ENCODE data around the gene ATAT1. TPM values are rescaled to one million over a fixed set of nuclear protein-coding genes. Genes with fewer than 3 reads are reported as not detected.
A peak's percentile ranks its signal among the peaks of the same experiment; 100 is the strongest.

ATAT1 gene
- total and polyA plus RNA-seq, 5 donors: 2.6 to 3.5 (median 3.0) TPM

GRCh38 chr6:30625511-30625910 lies 1.2 kb upstream of the ATAT1 start:
- Histone ChIP-seq H3K4me1 (ENCODE audit: control insufficient read depth, insufficient read depth, low read length) (no peaks in the 10 kb centered on the region), H3K4me3 (ENCODE audit: low read length) (no peak overlapping the region), H3K27ac (ENCODE audit: low read length) (no peak overlapping the region), H3K9me3 (ENCODE audit: control insufficient read depth, low read length) (no peaks in the 10 kb centered on the region), H3K27me3 (ENCODE audit: control insufficient read depth, insufficient read depth) (no peaks in the 10 kb centered on the region)
- intact Hi-C loops (cut with DNase I): no loop called here
- DNase-seq (no peak), ATAC-seq (no peak)
- WGBS: 96% methylated on average over 8 of the region's 8 CpGs

GRCh38 chr6:30635834-30636233 lies 9.2 kb downstream of the ATAT1 start:
- H3K4me3 ChIP-seq (ENCODE audit: low read length): no peak overlapping the region
- 99% methylated on average over 3 of the region's 3 CpGs for WGBS
- H3K27ac ChIP-seq (ENCODE audit: low read length): no peak overlapping the region
- no peaks in the 10 kb centered on the region for H3K9me3 ChIP-seq (ENCODE audit: control insufficient read depth, low read length)
- ATAC-seq: no peak
- DNase-seq: no peak
- intact Hi-C loops (cut with DNase I): no loop called here
- no peaks in the 10 kb centered on the region for H3K27me3 ChIP-seq (ENCODE audit: control insufficient read depth, insufficient read depth)
- no peaks in the 10 kb centered on the region for H3K4me1 ChIP-seq (ENCODE audit: control insufficient read depth, insufficient read depth, low read length)

DNA sequence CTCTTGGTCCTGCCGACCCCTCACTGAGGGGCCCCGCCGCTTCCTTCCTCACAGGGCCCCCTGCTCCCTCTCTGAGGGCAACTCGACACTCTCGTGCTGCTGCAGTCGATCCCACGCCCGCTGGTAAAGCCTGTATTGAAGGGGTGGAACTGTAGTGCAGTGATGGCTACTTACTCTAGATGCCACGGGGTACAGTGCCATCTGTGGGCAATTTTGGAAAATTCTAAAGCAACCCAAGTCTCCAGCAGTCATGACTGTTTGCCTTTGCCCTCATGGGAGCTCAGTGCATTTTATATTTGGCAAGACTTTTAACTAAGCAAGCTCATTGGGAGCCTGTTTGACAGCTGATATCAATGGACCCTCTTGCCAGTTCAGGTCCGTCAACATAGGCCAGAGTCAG lies 13.8 kb downstream of the ATAT1 start:
- no peaks in the 10 kb centered on the region for H3K4me1 ChIP-seq (ENCODE audit: control insufficient read depth, insufficient read depth, low read length)
- ATAC-seq: no peak
- no peak for DNase-seq
- no peaks in the 10 kb centered on the region for H3K27me3 ChIP-seq (ENCODE audit: control insufficient read depth, insufficient read depth)
- no peak overlapping the region for H3K27ac ChIP-seq (ENCODE audit: low read length)
- no peak overlapping the region for H3K4me3 ChIP-seq (ENCODE audit: low read length)
- WGBS: 81% methylated on average over 10 of the region's 10 CpGs
- no peaks in the 10 kb centered on the region for H3K9me3 ChIP-seq (ENCODE audit: control insufficient read depth, low read length)
- intact Hi-C loops (cut with DNase I): no loop called here

- H3K4me1 ChIP-seq (ENCODE audit: control insufficient read depth, insufficient read depth, low read length): no peaks in the 10 kb centered on the region
- ATAC-seq: no peak
- 86% methylated on average over 1 of the region's 1 CpG for WGBS
- intact Hi-C loops (cut with DNase I): no loop called here
- no peak overlapping the region for H3K27ac ChIP-seq (ENCODE audit: low read length)
- no peaks in the 10 kb centered on the region for H3K27me3 ChIP-seq (ENCODE audit: control insufficient read depth, insufficient read depth)
- H3K4me3 ChIP-seq (ENCODE audit: low read length): no peak overlapping the region
- no peaks in the 10 kb centered on the region for H3K9me3 ChIP-seq (ENCODE audit: control insufficient read depth, low read length)
- DNase-seq: no peak
Observed at GRCh38 chr6:30641048-30641447, 14.4 kb downstream of the ATAT1 start.

DNA sequence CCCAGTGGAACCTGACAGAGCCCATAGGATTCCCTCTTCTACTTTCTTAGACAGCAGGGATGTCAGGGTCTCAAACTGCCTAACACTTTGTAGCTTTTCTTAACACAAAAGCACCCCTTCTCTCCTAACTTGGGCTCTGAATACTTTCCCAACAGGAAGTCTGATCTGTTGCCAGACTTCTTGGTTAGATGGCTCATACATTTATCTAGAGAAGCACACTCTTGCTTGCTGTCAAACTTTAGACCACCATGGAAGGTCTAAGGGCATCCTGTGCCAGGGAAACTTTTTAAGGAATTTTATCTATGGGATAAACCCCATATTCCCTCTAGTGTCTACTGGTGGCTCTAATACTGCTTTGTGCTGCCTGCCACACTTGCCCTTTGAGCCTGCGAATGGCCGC lies 17.0 kb downstream of the ATAT1 start:
- H3K9me3 ChIP-seq (ENCODE audit: control insufficient read depth, low read length): no peaks in the 10 kb centered on the region
- no peaks in the 10 kb centered on the region for H3K27me3 ChIP-seq (ENCODE audit: control insufficient read depth, insufficient read depth)
- no peak for ATAC-seq
- no peak overlapping the region for H3K4me3 ChIP-seq (ENCODE audit: low read length)
- intact Hi-C loops (cut with DNase I): no loop called here
- 100% methylated on average over 2 of the region's 2 CpGs for WGBS
- no peak overlapping the region for H3K27ac ChIP-seq (ENCODE audit: low read length)
- H3K4me1 ChIP-seq (ENCODE audit: control insufficient read depth, insufficient read depth, low read length): no peaks in the 10 kb centered on the region
- DNase-seq: no peak

GRCh38 chr6:30644769-30645168 lies 18.1 kb downstream of the ATAT1 start:
- intact Hi-C loops (cut with DNase I): no loop called here
- no peaks in the 10 kb centered on the region for H3K4me1 ChIP-seq (ENCODE audit: control insufficient read depth, insufficient read depth, low read length)
- H3K9me3 ChIP-seq (ENCODE audit: control insufficient read depth, low read length): no peaks in the 10 kb centered on the region
- ATAC-seq (no peak), DNase-seq (no peak)
- H3K27me3 ChIP-seq (ENCODE audit: control insufficient read depth, insufficient read depth): no peaks in the 10 kb centered on the region
- no peak overlapping the region for H3K4me3 ChIP-seq (ENCODE audit: low read length)
- H3K27ac ChIP-seq (ENCODE audit: low read length): no peak overlapping the region
- WGBS: 82% methylated on average over 5 of the region's 5 CpGs

GRCh38 chr6:30645989-30646388 lies 19.3 kb downstream of the ATAT1 start:
- intact Hi-C loops (cut with DNase I): no loop called here
- H3K27ac ChIP-seq (ENCODE audit: low read length): no peak overlapping the region
- no peak for DNase-seq
- no peaks in the 10 kb centered on the region for H3K4me1 ChIP-seq (ENCODE audit: control insufficient read depth, insufficient read depth, low read length)
- H3K4me3 ChIP-seq (ENCODE audit: low read length): no peak overlapping the region
- no peaks in the 10 kb centered on the region for H3K9me3 ChIP-seq (ENCODE audit: control insufficient read depth, low read length)
- 71% methylated on average over 1 of the region's 1 CpG for WGBS
- no peak for ATAC-seq
- no peaks in the 10 kb centered on the region for H3K27me3 ChIP-seq (ENCODE audit: control insufficient read depth, insufficient read depth)

DNA sequence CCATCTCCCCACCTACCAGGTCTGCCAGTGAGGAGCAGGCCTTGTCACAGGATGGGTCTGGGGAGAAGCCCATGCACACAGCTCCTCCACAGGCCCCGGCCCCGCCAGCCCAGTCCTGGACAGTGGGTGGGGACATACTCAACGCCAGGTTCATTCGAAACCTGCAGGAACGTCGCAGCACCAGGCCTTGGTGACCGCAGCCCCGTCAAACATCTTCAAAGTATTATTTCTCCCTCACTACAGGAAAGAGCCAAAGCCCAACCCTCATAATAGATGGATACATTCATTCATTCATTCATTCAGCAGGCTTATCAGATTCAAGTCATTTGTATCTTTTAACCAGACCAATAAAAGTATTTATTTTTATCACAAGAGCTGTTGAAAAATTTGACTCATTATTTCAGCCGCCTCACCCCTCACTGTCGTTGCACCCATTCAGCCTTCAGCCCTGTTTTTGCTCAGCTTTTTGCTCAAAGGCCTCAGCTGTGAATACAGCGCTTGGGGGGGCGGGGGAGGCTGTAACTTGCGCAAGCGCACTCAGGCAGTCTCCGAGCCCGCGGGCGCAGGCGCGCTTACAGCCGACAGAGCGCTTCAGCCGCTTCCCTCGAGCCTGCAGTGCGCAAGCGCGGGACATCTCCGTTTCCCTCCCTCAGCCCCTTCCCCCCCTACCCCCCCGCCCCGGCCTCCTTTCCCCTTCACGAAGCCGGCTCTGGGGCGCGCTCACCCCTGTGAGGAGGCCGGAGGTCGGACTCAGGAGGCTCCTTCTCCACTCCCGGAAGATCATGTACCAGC lies 20.0 kb downstream of the ATAT1 start, which contains the start of gene C6orf136:
Gene C6orf136, plus strand, starts transcription at position 684 of the 792 bp plus-strand sequence. Its CDS starts 99 bp downstream, at position 783.
- peak; percentile 96 to 98 (median 98) for DNase-seq
- peak within 1 kb of the TSS; percentile 73 for H3K4me3 ChIP-seq (ENCODE audit: low read length)
- WGBS: 10% methylated on average over 37 of the region's 37 CpGs
- intact Hi-C loops (cut with DNase I): no loop called here
- no peaks in the 10 kb centered on the region for H3K27me3 ChIP-seq (ENCODE audit: control insufficient read depth, insufficient read depth)
- H3K9me3 ChIP-seq (ENCODE audit: control insufficient read depth, low read length): no peaks in the 10 kb centered on the region
- H3K4me1 ChIP-seq (ENCODE audit: control insufficient read depth, insufficient read depth, low read length): no peaks in the 10 kb centered on the region
- ATAC-seq: peak; percentile 91 to 92
- H3K27ac ChIP-seq (ENCODE audit: low read length): peak within 1 kb of the TSS; percentile 81

DNA sequence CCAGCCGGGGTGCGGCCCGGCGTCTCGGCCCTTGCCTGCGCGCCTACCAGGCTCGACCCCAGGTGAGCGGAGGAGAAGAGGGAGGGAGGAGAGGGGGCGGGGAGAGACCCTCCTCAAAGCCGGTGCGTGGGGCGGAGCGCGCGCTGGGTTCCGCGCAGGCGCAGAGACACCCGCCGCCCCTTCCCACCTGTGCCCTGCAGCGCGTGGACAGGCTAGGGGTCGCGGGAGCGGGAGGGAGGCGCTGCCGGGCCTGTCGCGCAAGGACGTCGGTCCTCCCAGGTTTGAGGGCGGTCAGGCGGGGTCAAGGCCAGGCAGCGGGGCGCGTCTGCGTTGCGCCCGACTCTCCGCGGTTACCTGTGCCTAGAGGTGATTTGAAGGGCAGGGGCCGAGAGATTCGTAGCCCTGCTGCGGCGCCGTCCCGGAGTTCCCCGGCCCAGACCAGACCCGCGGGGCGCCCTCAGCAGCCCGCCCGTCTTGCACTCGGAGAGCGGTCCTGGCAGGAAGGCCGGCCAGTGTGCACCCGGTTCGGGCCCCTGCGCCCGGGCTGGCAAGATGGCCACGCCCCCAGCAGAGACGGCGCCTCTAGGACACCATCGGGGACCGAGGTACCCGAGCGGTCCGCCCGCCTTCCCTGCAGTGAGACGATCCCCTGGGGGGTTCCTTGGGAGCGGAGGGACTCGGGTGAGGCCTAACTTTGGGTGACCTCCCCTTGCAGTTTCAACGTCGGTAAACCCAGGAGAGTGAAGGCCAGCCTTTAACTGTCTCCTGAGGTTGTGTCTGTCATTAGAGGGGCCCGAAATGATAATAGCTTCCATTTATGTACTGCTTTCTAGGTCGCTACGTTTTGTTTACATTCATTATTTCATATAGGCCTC lies 20.8 kb downstream of the ATAT1 start:
- DNase-seq (peak; percentile 79 to 91 (median 91)), ATAC-seq (peak; percentile 86 to 87)
- Histone ChIP-seq H3K27me3 (ENCODE audit: control insufficient read depth, insufficient read depth) (no peaks in the 10 kb centered on the region), H3K4me1 (ENCODE audit: control insufficient read depth, insufficient read depth, low read length) (no peaks in the 10 kb centered on the region), H3K9me3 (ENCODE audit: control insufficient read depth, low read length) (no peaks in the 10 kb centered on the region), H3K4me3 (ENCODE audit: low read length) (peak overlapping the region; percentile 73), H3K27ac (ENCODE audit: low read length) (peak overlapping the region; percentile 81)
- intact Hi-C loops (cut with DNase I): no loop called here
- WGBS: under 1% methylated on average over 78 of the region's 78 CpGs

DNA sequence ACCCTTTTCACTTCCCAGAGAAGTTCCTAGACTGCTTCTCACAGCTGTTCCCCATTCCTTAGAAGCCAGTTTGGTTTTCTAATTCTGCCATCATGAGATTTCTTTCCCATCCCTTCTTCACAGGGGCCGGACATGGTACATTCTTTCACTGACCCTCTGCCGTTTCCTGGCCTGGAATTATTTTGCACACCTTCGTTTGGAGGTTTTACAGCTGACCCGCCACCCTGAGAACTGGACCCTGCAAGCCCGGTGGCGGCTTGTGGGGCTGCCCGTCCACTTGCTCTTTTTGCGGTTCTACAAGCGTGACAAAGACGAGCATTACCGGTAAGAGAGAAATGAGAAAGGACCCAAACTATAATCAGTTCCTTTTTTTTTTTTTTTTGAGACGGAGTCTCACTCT lies 24.5 kb downstream of the ATAT1 start:
- no peak for ATAC-seq
- Histone ChIP-seq H3K27ac (ENCODE audit: low read length) (no peak overlapping the region), H3K4me3 (ENCODE audit: low read length) (no peak overlapping the region), H3K9me3 (ENCODE audit: control insufficient read depth, low read length) (no peaks in the 10 kb centered on the region), H3K4me1 (ENCODE audit: control insufficient read depth, insufficient read depth, low read length) (no peaks in the 10 kb centered on the region), H3K27me3 (ENCODE audit: control insufficient read depth, insufficient read depth) (no peaks in the 10 kb centered on the region)
- no peak for DNase-seq
- WGBS: 90% methylated on average over 12 of the region's 12 CpGs
- intact Hi-C loops (cut with DNase I): no loop called here
